Liver (tissue), 3 donors: ENCODE data around the gene ADTRP.

Experiments
- CTCF ChIP-seq: fragments of 150-350 bp; IDR thresholded peaks from 2 replicates; pipeline ENCODE4 v1.5.1; 2017; ENCODE audit warnings: improper control_type of control experiment, low read depth, low read length; ENCODE audit not compliant: missing input control
- EGR1 ChIP-seq, 2 donors: IDR thresholded peaks; 2 replicates each; pipeline ENCODE4 v1.6.1; 2016 to 2018; ENCODE audit warnings: antibody characterized with exemption in 2 of 2, low read depth in 2 of 2
- HNF4A ChIP-seq, 2 donors: conservative IDR thresholded peaks; 2 replicates each; pipeline ENCODE4 v1.6.1; 2016; ENCODE audit warnings: antibody characterized with exemption in 2 of 2, mild to moderate bottlenecking in 2 of 2
- MAX ChIP-seq: IDR thresholded peaks from 2 replicates; pipeline ENCODE4 v1.6.1; 2016; ENCODE audit warnings: antibody characterized with exemption
- NR2F2 ChIP-seq: IDR thresholded peaks from 2 replicates; pipeline ENCODE4 v1.6.1; 2016; ENCODE audit warnings: antibody characterized with exemption
- REST ChIP-seq: IDR thresholded peaks from 2 replicates; pipeline ENCODE4 v1.6.1; 2016; ENCODE audit warnings: antibody characterized with exemption, mild to moderate bottlenecking
- RXRA ChIP-seq, 2 donors: IDR thresholded peaks; 2 replicates each; pipeline ENCODE4 v1.6.1; 2017 to 2018; ENCODE audit warnings: antibody characterized with exemption in 2 of 2, mild to moderate bottlenecking in 1 of 2
- SP1 ChIP-seq: IDR thresholded peaks from 2 replicates; pipeline ENCODE4 v1.6.1; 2018; ENCODE audit warnings: antibody characterized with exemption, mild to moderate bottlenecking
- TAF1 ChIP-seq: conservative IDR thresholded peaks from 2 replicates; pipeline ENCODE4 v1.6.1; 2016; ENCODE audit warnings: antibody characterized with exemption, mild to moderate bottlenecking
- YY1 ChIP-seq: IDR thresholded peaks from 2 replicates; pipeline ENCODE4 v1.6.1; 2016; ENCODE audit warnings: antibody characterized with exemption, mild to moderate bottlenecking
- ZBTB33 ChIP-seq: IDR thresholded peaks from 2 replicates; pipeline ENCODE4 v1.6.1; 2016; ENCODE audit warnings: antibody characterized with exemption
- donor health status: healthy.
- donor health status: healthy.

- TF ChIP-seq REST (no peak), CTCF (no peak), TAF1 (no peak), ZBTB33 (no peak), YY1 (no peak), EGR1 (IDR thresholded peaks at IDR 0.05; ENCODE audit: low read depth in 2 of 2) (no peak), NR2F2 (no peak), SP1 (no peak), HNF4A (conservative IDR thresholded peaks at IDR 0.05) (no peak), MAX (no peak), RXRA (IDR thresholded peaks at IDR 0.05) (no peak)
Observed at GRCh38 chr6:11773013-11773412, 5.6 kb downstream of the ADTRP start.
